NCI-H2081 treated with DMSO at 0.1 percent for 48 hours (cell line): ENCODE measurements around the gene RAB19.
"Not testable (repeated sequence)": the region's sequence is repeated elsewhere in the genome, so short reads cannot be mapped to it uniquely, and the experiment has no call there.

Source experiments
- DNase-seq: peaks from one replicate; lab custom pipeline; 2025; lab: John Stamatoyannopoulos, UW

Gene RAB19

GRCh38 chr7:140402178-140402835, 1.6 kb upstream of the RAB19 start:
- no peak for DNase-seq

GRCh38 chr7:140404565-140405065, 757 bp downstream of the RAB19 start:
- DNase-seq: no peak

GRCh38 chr7:140415361-140415760, 11.5 kb downstream of the RAB19 start:
- no peak for DNase-seq

- DNase-seq: not testable (repeated sequence)
These were observed 12.0 kb downstream of the RAB19 start for GRCh38 chr7:140415816-140416215.

- no peak for DNase-seq
These were observed 12.7 kb downstream of the RAB19 start for GRCh38 chr7:140416560-140416959.

- DNase-seq: no peak
These were observed 13.7 kb downstream of the RAB19 start for GRCh38 chr7:140417456-140418155.

GRCh38 chr7:140418156-140418472, 14.3 kb downstream of the RAB19 start:
- peak; percentile 52 for DNase-seq

GRCh38 chr7:140418653-140419052, 14.8 kb downstream of the RAB19 start:
- no peak for DNase-seq

GRCh38 chr7:140421521-140421920, 17.7 kb downstream of the RAB19 start:
- DNase-seq: no peak

GRCh38 chr7:140423501-140423900, 19.6 kb downstream of the RAB19 start:
- no peak for DNase-seq

- no peak for DNase-seq
These were observed 21.9 kb downstream of the RAB19 start for GRCh38 chr7:140425718-140426117.

- DNase-seq: no peak
These were observed 22.3 kb downstream of the RAB19 start for GRCh38 chr7:140426130-140426529.

GRCh38 chr7:140433396-140433795, 29.5 kb downstream of the RAB19 start:
- no peak for DNase-seq

- no peak for DNase-seq
These were observed 31.5 kb downstream of the RAB19 start for GRCh38 chr7:140435252-140435895.

GRCh38 chr7:140439359-140439758, 35.5 kb downstream of the RAB19 start:
- no peak for DNase-seq

- no peak for DNase-seq
These were observed 36.7 kb downstream of the RAB19 start for GRCh38 chr7:140440593-140440992.

GRCh38 chr7:140441519-140441918, 37.7 kb downstream of the RAB19 start:
- no peak for DNase-seq

GRCh38 chr7:140446467-140446866, 42.6 kb downstream of the RAB19 start:
- DNase-seq: no peak

GRCh38 chr7:140447841-140448240, 44.0 kb downstream of the RAB19 start:
- no peak for DNase-seq

- DNase-seq: no peak
These were observed 45.1 kb downstream of the RAB19 start for GRCh38 chr7:140448781-140449480.

- DNase-seq: no peak
These were observed 47.9 kb downstream of the RAB19 start for GRCh38 chr7:140451716-140452115.

- no peak for DNase-seq
These were observed 49.4 kb downstream of the RAB19 start for GRCh38 chr7:140453273-140453672.
